Pancreas (tissue), 10 donors: ENCODE measurements around the gene TMX1. TPM values are rescaled to one million over a fixed set of nuclear protein-coding genes. Genes with fewer than 3 reads are reported as not detected.

Experiments
- ATAC-seq, 4 donors: fragments of 200-7000 bp; cut with Tn5 transposase; one replicate each; pipeline versions ENCODE4 v1.8.0 to v1.9.1; 2020; ENCODE audit warnings: mild to moderate bottlenecking in 4 of 4, moderate library complexity in 4 of 4
- DNase-seq, 6 donors: peaks; one replicate each; pipeline ENCODE4 v3.0.0-alpha.2; 2020
- FAIRE-seq: peaks from 2 replicates; lab custom pipeline; 2012; peaks lifted over from hg19 to GRCh38; lab: Jason Lieb, UNC
- H3K27ac ChIP-seq, 4 donors: fragments of 200-600 bp; sonication (generic); 1 replicate in 3 of 4; 2 replicates in 1 of 4; pipeline versions ENCODE4 v1.5.0 to v1.8.0; 2020
- H3K27me3 ChIP-seq, 4 donors: fragments of 200-600 bp; one replicate each; pipeline ENCODE4 v1.8.0; 2021
- H3K36me3 ChIP-seq, 3 donors: fragments of 200-600 bp; sonication (generic) in 1 of 3; one replicate each; pipeline versions ENCODE4 v1.5.0 to v1.8.0; 2020 to 2021
- H3K4me1 ChIP-seq, 3 donors: fragments of 200-600 bp; one replicate each; pipeline ENCODE4 v1.8.0; 2021
- H3K4me3 ChIP-seq, 4 donors: fragments of 200-600 bp; sonication (generic) in 2 of 4; one replicate each; pipeline versions ENCODE4 v1.5.0 to v1.8.0; 2020 to 2021
- H3K9me3 ChIP-seq, 4 donors: fragments of 200-600 bp; one replicate each; pipeline ENCODE4 v1.8.0; 2021
- CTCF ChIP-seq, 4 donors: fragments of 200-600 bp; sonication (generic) in 3 of 4; IDR thresholded peaks; one replicate each; pipeline versions ENCODE4 v1.5.0 to v1.8.0; 2021; ENCODE audit warnings: antibody characterized with exemption in 4 of 4
- WGBS, 2 donors: extraction: QIAGEN DNeasy Blood & Tissue Kit; methylation state at CpG; one replicate each; pipeline ENCODE4 v1.1.7; 2013; 5-methylcytosine and 5-hydroxymethylcytosine counted together
- intact Hi-C, 3 donors: fragments of 100-400 bp; cut with DNase I; formaldehyde crosslinking; loops; one replicate each; pipeline versions ENCODE4 v1.11.1 to v1.14.2; 2022
- polyA plus RNA-seq, 2 donors: library from polyadenylated mRNA; stranded (reverse); fragments of 200-250 nt; gene quantifications; one replicate each; pipeline ENCODE4 v1.2.3, GENCODE V29; 2013
- total RNA-seq, 6 donors: library from RNA; stranded (reverse); fragmentation: NEBNext Ultra II Directional in 4 of 6; extraction: Animal tissue kit (Norgen Biotek cat#: 25700) in 4 of 6; gene quantifications; one replicate each; pipeline versions ENCODE4 v1.2.1 to v1.2.4, GENCODE V29; 2021 to 2023
- donor health status: healthy with polysubstance abuse.
- donor health status: DM: no; HTN: no; CAD: no; lungs with moderate emphysema.
- donor health status: DM: no; HTN: no; CAD: no.
- donor health status: control.
- donor health status: control.
- donor health status: Bipolar disorder and iron deficiency.
- donor health status: DM: yes; HTN: yes; CAD: no.
- donor health status: DM: no; HTN: no; CAD: no.
- donor health status: DM: no; HTN: no; CAD: no.
- donor health status: DM: yes; HTN: yes; CAD: no.

Gene TMX1
- total and polyA plus RNA-seq, 8 donors, result 3.0 to 22.5 (median 13.2) TPM

GRCh38 chr14:51277753-51278415 is 37.8 kb downstream of the TMX1 start:
- no peak for DNase-seq
- H3K4me1 ChIP-seq, result no peaks in the 10 kb centered on the region
- no peak for TF ChIP-seq CTCF (IDR thresholded peaks at IDR 0.05)
- WGBS, 2 donors, result 83 to 93% methylated on average over 4 of the region's 4 CpGs
- H3K27ac ChIP-seq, result no peak overlapping the region
- H3K9me3 ChIP-seq, result no peaks in the 10 kb centered on the region
- intact Hi-C loops, result no loop called here
- H3K36me3 ChIP-seq, result no peaks in the 10 kb centered on the region
- H3K4me3 ChIP-seq, result no peak overlapping the region
- no peak for ATAC-seq
- H3K27me3 ChIP-seq, result no peaks in the 10 kb centered on the region
- FAIRE-seq, result no peak

- Histone ChIP-seq H3K4me3 (no peak overlapping the region), H3K27me3 (no peaks in the 10 kb centered on the region), H3K36me3 (no peaks in the 10 kb centered on the region), H3K9me3 (no peaks in the 10 kb centered on the region), H3K4me1 (no peaks in the 10 kb centered on the region), H3K27ac (no peak overlapping the region)
- intact Hi-C loops, result loop anchor here in 1 of 3 donors (5.0 kb wide), 1 partner anchor 495 kb away; no protein-coding TSS in a partner anchor
- ATAC-seq (peak in 1 of 4 donors; percentile 36), FAIRE-seq (no peak), DNase-seq (no peak)
- no peak for TF ChIP-seq CTCF (IDR thresholded peaks at IDR 0.05)
- 13 to 23% methylated on average over 2 of the region's 2 CpGs for WGBS, 2 donors
Measured at GRCh38 chr14:51282517-51282916, 42.5 kb downstream of the TMX1 start.

DNA sequence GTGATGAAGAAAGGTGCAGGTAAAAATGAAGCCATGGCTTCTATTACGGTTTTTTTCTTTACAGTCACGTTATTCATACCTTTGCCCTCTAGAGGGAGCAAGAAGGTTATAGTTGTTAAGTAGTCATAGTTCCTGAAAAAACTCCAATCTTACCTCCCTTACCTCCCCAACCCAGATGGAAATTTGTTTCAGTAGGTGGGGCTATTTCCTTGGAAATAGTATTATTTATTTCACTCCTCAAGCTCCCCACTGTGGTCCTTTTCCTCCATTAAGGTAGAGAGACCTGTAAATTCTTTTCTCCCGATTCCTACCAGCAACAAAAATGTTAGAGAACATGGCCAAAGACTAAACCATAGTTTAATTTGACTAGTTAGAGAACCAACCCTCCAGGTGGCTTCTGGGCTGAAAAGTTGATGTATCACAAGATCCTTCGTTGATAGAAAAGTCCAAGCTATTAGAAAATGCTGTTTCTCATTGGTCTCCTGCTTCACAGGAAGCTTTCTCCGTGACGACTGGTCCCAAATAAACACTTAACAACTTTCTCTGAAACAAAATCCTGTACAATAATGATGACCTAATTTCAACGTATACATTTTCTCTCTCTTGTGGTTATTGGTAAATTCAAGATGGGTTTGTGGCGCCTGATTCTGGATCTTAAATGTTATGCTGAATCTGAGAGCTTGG is 43.5 kb downstream of the TMX1 start:
- H3K36me3 ChIP-seq, result no peaks in the 10 kb centered on the region
- TF ChIP-seq CTCF (IDR thresholded peaks at IDR 0.05), result peak; percentile 38 to 77 (median 64)
- ATAC-seq (peak; percentile 68 to 98 (median 94)), DNase-seq (no peak), FAIRE-seq (peak; percentile 97)
- H3K9me3 ChIP-seq, result no peaks in the 10 kb centered on the region
- intact Hi-C loops, result loop anchor here in 1 of 3 donors (5.0 kb wide), 1 partner anchor 494 kb away; no protein-coding TSS in a partner anchor
- no peak overlapping the region for H3K27ac ChIP-seq
- no peaks in the 10 kb centered on the region for H3K27me3 ChIP-seq
- WGBS, 2 donors, result 52 to 59% methylated on average over 8 of the region's 8 CpGs
- no peak overlapping the region for H3K4me3 ChIP-seq
- H3K4me1 ChIP-seq, result no peaks in the 10 kb centered on the region

DNA sequence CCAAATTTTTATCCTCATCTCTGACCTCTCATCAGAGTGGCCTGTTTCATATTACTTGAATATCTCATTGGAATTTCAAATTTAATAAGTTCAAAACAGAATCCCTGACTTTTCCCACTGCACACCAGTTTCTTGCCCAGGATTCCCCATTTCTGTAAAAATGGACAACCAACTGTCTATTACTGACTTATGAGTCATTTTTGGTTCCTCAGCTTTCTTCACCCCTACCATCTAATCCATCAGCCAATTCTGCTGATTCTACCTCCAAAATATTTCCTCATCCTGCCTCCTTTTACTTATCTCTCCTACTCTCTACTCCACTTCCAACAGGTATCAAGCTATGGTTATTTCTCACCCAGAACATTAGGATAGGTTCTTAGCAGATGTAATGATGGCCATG is 44.2 kb downstream of the TMX1 start:
- no peak for ATAC-seq
- no peak overlapping the region for H3K4me3 ChIP-seq
- FAIRE-seq, result no peak
- no peaks in the 10 kb centered on the region for H3K9me3 ChIP-seq
- TF ChIP-seq CTCF (IDR thresholded peaks at IDR 0.05), result no peak
- no peak for DNase-seq
- H3K36me3 ChIP-seq, result no peaks in the 10 kb centered on the region
- H3K4me1 ChIP-seq, result no peaks in the 10 kb centered on the region
- H3K27me3 ChIP-seq, result no peaks in the 10 kb centered on the region
- intact Hi-C loops, result loop anchor here in 1 of 3 donors (5.0 kb wide), 1 partner anchor 493 kb away; no protein-coding TSS in a partner anchor
- no peak overlapping the region for H3K27ac ChIP-seq

- FAIRE-seq (no peak), DNase-seq (no peak), ATAC-seq (no peak)
- Histone ChIP-seq H3K27ac (no peak overlapping the region), H3K4me1 (no peaks in the 10 kb centered on the region), H3K36me3 (no peaks in the 10 kb centered on the region), H3K27me3 (no peaks in the 10 kb centered on the region), H3K9me3 (no peaks in the 10 kb centered on the region), H3K4me3 (no peak overlapping the region)
- WGBS, 2 donors, result 68 to 82% methylated on average over 1 of the region's 1 CpG
- intact Hi-C loops, result loop anchor here in 1 of 3 donors (5.0 kb wide), 1 partner anchor 492 kb away; no protein-coding TSS in a partner anchor
- TF ChIP-seq CTCF (IDR thresholded peaks at IDR 0.05), result no peak
Measured at GRCh38 chr14:51285120-51285519, 45.1 kb downstream of the TMX1 start.
